Peyer's patch (tissue), 4 donors: ENCODE results near the gene TBX1.

Experiments used
- POLR2A ChIP-seq, 2 donors: fragments of 450-650 bp; IDR thresholded peaks; one replicate each; pipeline ENCODE4 v1.5.1; 2017; ENCODE audit warnings: antibody characterized with exemption in 2 of 2, mild to moderate bottlenecking in 2 of 2, moderate library complexity in 2 of 2
- TF ChIP-seq, protein P1 (sequence below), 6 experiments: fragments of 450-650 bp in 4 of 6; fragments of 200-600 bp in 2 of 6; sonication (generic) in 1 of 6; IDR thresholded peaks; one replicate each; pipeline ENCODE4 v1.5.1; 2017 to 2019; ENCODE audit warnings: antibody characterized with exemption in 6 of 6, mild to moderate bottlenecking in 3 of 6, moderate library complexity in 1 of 6

DNA sequence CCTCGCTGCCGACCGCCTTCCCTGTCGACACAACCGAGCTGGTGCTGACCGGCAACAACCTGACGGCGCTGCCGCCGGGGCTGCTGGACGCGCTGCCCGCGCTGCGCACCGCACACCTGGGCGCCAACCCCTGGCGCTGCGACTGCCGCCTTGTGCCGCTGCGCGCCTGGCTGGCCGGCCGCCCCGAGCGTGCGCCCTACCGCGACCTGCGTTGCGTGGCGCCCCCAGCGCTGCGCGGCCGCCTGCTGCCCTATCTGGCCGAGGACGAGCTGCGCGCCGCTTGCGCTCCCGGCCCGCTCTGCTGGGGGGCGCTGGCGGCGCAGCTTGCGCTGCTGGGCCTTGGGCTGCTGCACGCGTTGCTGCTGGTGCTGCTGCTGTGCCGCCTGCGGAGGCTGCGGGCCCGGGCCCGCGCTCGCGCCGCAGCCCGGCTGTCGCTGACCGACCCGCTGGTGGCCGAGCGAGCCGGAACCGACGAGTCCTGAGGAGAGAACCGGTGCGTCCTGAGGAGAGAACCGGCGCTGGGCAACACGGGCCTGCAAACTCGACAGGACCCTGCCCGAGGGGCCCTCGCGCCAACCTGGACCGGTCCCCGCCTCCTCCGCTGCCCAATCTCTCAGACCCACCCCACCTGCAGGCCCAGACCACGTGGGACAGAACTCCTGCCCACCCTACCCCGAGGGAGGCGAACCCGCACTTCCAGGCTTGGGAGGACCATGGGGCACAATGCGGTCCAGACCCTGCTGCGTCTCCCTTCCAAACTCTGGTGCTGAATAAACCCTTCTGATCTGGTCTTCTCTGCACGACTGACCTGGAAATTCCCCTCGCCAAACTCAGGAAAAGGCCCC lies 36.4 kb upstream of the TBX1 start:
- TF ChIP-seq, protein P1, sequence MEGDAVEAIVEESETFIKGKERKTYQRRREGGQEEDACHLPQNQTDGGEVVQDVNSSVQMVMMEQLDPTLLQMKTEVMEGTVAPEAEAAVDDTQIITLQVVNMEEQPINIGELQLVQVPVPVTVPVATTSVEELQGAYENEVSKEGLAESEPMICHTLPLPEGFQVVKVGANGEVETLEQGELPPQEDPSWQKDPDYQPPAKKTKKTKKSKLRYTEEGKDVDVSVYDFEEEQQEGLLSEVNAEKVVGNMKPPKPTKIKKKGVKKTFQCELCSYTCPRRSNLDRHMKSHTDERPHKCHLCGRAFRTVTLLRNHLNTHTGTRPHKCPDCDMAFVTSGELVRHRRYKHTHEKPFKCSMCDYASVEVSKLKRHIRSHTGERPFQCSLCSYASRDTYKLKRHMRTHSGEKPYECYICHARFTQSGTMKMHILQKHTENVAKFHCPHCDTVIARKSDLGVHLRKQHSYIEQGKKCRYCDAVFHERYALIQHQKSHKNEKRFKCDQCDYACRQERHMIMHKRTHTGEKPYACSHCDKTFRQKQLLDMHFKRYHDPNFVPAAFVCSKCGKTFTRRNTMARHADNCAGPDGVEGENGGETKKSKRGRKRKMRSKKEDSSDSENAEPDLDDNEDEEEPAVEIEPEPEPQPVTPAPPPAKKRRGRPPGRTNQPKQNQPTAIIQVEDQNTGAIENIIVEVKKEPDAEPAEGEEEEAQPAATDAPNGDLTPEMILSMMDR (IDR thresholded peaks at IDR 0.05), result peak in 1 of 6 experiments; percentile 2
- TF ChIP-seq POLR2A (IDR thresholded peaks at IDR 0.05), result no peak
